ENCODE measurements around the gene PINK1.

PINK1 gene

GRCh38 chr1:20636785-20637347 is 3.6 kb downstream of the PINK1 start:
- TF ChIP-seq CTCF (IDR thresholded peaks at IDR 0.05; ENCODE audit: extremely low read depth, insufficient read depth, missing control alignments), result no peak
- in situ Hi-C loops (cut with MboI; ENCODE audit: low pct_unique_long_range_greater_than_20kb, low sequenced_read_pairs, unreplicated experiment), result loop anchor here (25.0 kb wide), 1 partner anchor 100 kb away; no protein-coding TSS in a partner anchor
- no peak for DNase-seq (ENCODE audit: low spot score)

- peak; percentile 84 for TF ChIP-seq CTCF (IDR thresholded peaks at IDR 0.05; ENCODE audit: extremely low read depth, insufficient read depth, missing control alignments)
- DNase-seq (ENCODE audit: low spot score), result peak; percentile 80
Observed at GRCh38 chr1:20640183-20640597, 6.9 kb downstream of the PINK1 start.

GRCh38 chr1:20641975-20642374 is 8.7 kb downstream of the PINK1 start:
- TF ChIP-seq CTCF (IDR thresholded peaks at IDR 0.05; ENCODE audit: extremely low read depth, insufficient read depth, missing control alignments), result no peak
- in situ Hi-C loops (cut with MboI; ENCODE audit: low pct_unique_long_range_greater_than_20kb, low sequenced_read_pairs, unreplicated experiment), result loop anchor here (25.0 kb wide), 1 partner anchor 105 kb away; no protein-coding TSS in a partner anchor
- no peak for DNase-seq (ENCODE audit: low spot score)

More at GRCh38 chr1:20640183-20640597, 6.9 kb downstream of the PINK1 start:
- in situ Hi-C loops (cut with MboI; ENCODE audit: low pct_unique_long_range_greater_than_20kb, low sequenced_read_pairs, unreplicated experiment), result loop anchor here (25.0 kb wide), 1 partner anchor 103 kb away; no protein-coding TSS in a partner anchor

GRCh38 chr1:20643080-20643479 is 9.8 kb downstream of the PINK1 start:
- in situ Hi-C loops (cut with MboI; ENCODE audit: low pct_unique_long_range_greater_than_20kb, low sequenced_read_pairs, unreplicated experiment), result loop anchor here (25.0 kb wide), 1 partner anchor 106 kb away; no protein-coding TSS in a partner anchor
- no peak for TF ChIP-seq CTCF (IDR thresholded peaks at IDR 0.05; ENCODE audit: extremely low read depth, insufficient read depth, missing control alignments)
- no peak for DNase-seq (ENCODE audit: low spot score)

- TF ChIP-seq CTCF (IDR thresholded peaks at IDR 0.05; ENCODE audit: extremely low read depth, insufficient read depth, missing control alignments), result no peak
- DNase-seq (ENCODE audit: low spot score), result no peak
- in situ Hi-C loops (cut with MboI; ENCODE audit: low pct_unique_long_range_greater_than_20kb, low sequenced_read_pairs, unreplicated experiment), result loop anchor here (25.0 kb wide), 1 partner anchor 107 kb away; no protein-coding TSS in a partner anchor
Observed at GRCh38 chr1:20644416-20644815, 11.2 kb downstream of the PINK1 start.

- in situ Hi-C loops (cut with MboI; ENCODE audit: low pct_unique_long_range_greater_than_20kb, low sequenced_read_pairs, unreplicated experiment), result loop anchor here (25.0 kb wide), 1 partner anchor 108 kb away; no protein-coding TSS in a partner anchor
- TF ChIP-seq CTCF (IDR thresholded peaks at IDR 0.05; ENCODE audit: extremely low read depth, insufficient read depth, missing control alignments), result no peak
- no peak for DNase-seq (ENCODE audit: low spot score)
Observed at GRCh38 chr1:20645414-20645813, 12.2 kb downstream of the PINK1 start.
